HCT116 (cell line): Measurements from ENCODE around the gene CLPTM1L. TPM values are rescaled to one million over a fixed set of nuclear protein-coding genes. Genes with fewer than 3 reads are reported as not detected.

Experiments
- ATAC-seq: fragments of 200-7000 bp; cut with Tn5 transposase; 2 replicates; pipeline ENCODE4 v1.9.1; 2020; ENCODE audit warnings: mild to moderate bottlenecking, moderate library complexity
- BruUV-seq: library from RNA; stranded (reverse); fragments of 400-500 nt; replicated peaks from 2 replicates; lab custom pipeline; 2021; lab: Mats Ljungman, UMichigan
- CTCF ChIA-PET: fragments of 300-600 bp; sonication (Branson Sonifier 250); formaldehyde crosslinking; loops from one replicate; lab custom pipeline; 2021; ENCODE audit warnings: antibody characterized with exemption; lab: Charles Lee
- POLR2A ChIA-PET: fragments of 300-600, 350-600 bp; sonication (Branson Sonifier 250); formaldehyde crosslinking; loops from one replicate; lab custom pipeline; 2021; ENCODE audit warnings: antibody characterized with exemption; lab: Charles Lee
- RAD21 ChIA-PET, 2 experiments: fragments of 300-600 bp; sonication (Branson Sonifier 250); formaldehyde crosslinking; loops; one replicate each; lab custom pipeline; 2023; ENCODE audit warnings: low total read pairs in 2 of 2; ENCODE audit not compliant: uncharacterized antibody in 2 of 2, unreplicated experiment in 2 of 2, low non-redundant PET in 1 of 2; lab: Charles Lee
- DNase-seq: peaks from one replicate; pipeline ENCODE4 v3.0.0-alpha.2; 2010; ENCODE audit warnings: low read depth, low spot score
- H2AFZ ChIP-seq: fragments of 200-600 bp; shearing (Covaris generic), sonication (generic); 2 replicates; pipeline ENCODE4 v1.6.1; 2017; ENCODE audit warnings: low read depth, mixed run types, mixed read lengths, antibody characterized with exemption, low read length; ENCODE audit not compliant: poor library complexity, severe bottlenecking
- H3K27ac ChIP-seq: 2 replicates; pipeline ENCODE4 v1.5.1; 2012; ENCODE audit warnings: low read depth, low read length
- H3K27me3 ChIP-seq: fragments of 200-600 bp; sonication (generic); 2 replicates; pipeline ENCODE4 v1.6.1; 2016; ENCODE audit warnings: mixed run types, low read length, mixed read lengths; ENCODE audit not compliant: insufficient read depth
- H3K36me3 ChIP-seq, 2 experiments: fragments of 200-500 bp in 1 of 2; fragments of 200-600 bp in 1 of 2; sonication (Bioruptor generic) in 1 of 2; sonication (generic) in 1 of 2; 2 replicates each; pipeline versions ENCODE4 v1.5.1 to v1.6.1; 2014 to 2016; ENCODE audit warnings: low read length in 2 of 2, inconsistent platforms in 1 of 2, mixed read lengths in 1 of 2, mixed run types in 1 of 2; ENCODE audit not compliant: insufficient read depth in 2 of 2, control insufficient read depth in 1 of 2
- H3K4me1 ChIP-seq, 2 experiments: fragments of 200-600 bp in 1 of 2; sonication (generic) in 1 of 2; 2 replicates each; pipeline versions ENCODE4 v1.5.1 to v1.6.1; 2012 to 2017; ENCODE audit warnings: low read length in 2 of 2, inconsistent platforms in 1 of 2, mild to moderate bottlenecking in 1 of 2, mixed read lengths in 1 of 2, mixed run types in 1 of 2, moderate library complexity in 1 of 2; ENCODE audit not compliant: insufficient read depth in 2 of 2, control insufficient read depth in 1 of 2
- H3K4me2 ChIP-seq: fragments of 200-600 bp; sonication (generic); 2 replicates; pipeline ENCODE4 v1.6.1; 2017; ENCODE audit warnings: mixed run types, low read length, mixed read lengths
- H3K4me3 ChIP-seq, 2 experiments: fragments of 200-600 bp in 1 of 2; sonication (generic) in 1 of 2; replicated peaks in 1 of 2; 2 replicates each; pipeline ENCODE4 v1.5.1; 2011 to 2016; ENCODE audit warnings: low read length in 2 of 2, control low read depth in 1 of 2, low read depth in 1 of 2, mild to moderate bottlenecking in 1 of 2, mixed read lengths in 1 of 2, mixed run types in 1 of 2
- H3K79me2 ChIP-seq: fragments of 200-600 bp; sonication (generic); 2 replicates; pipeline ENCODE4 v1.6.1; 2017; ENCODE audit warnings: mild to moderate bottlenecking, mixed run types, low read length, moderate library complexity, mixed read lengths; ENCODE audit not compliant: insufficient read depth
- H3K9ac ChIP-seq: fragments of 200-600 bp; sonication (generic); 2 replicates; pipeline ENCODE4 v1.6.1; 2016; ENCODE audit warnings: low read length, mixed read lengths
- H3K9me2 ChIP-seq: fragments of 200-600 bp; sonication (generic), shearing (Covaris generic); 2 replicates; pipeline ENCODE4 v1.6.1; 2017; ENCODE audit warnings: mixed run types, mild to moderate bottlenecking, moderate library complexity; ENCODE audit not compliant: insufficient read depth
- H3K9me3 ChIP-seq, 2 experiments: fragments of 200-500 bp in 1 of 2; fragments of 200-600 bp in 1 of 2; sonication (Bioruptor generic) in 1 of 2; sonication (generic) in 1 of 2; 2 replicates each; pipeline ENCODE4 v1.6.1; 2014 to 2017; ENCODE audit warnings: low read length in 2 of 2, mixed read lengths in 2 of 2, inconsistent platforms in 1 of 2, low read depth in 1 of 2, mild to moderate bottlenecking in 1 of 2, mixed run types in 1 of 2, moderate library complexity in 1 of 2; ENCODE audit not compliant: control insufficient read depth in 1 of 2, insufficient read depth in 1 of 2
- H4K20me1 ChIP-seq: fragments of 200-600 bp; sonication (generic), shearing (Covaris generic); 2 replicates; pipeline ENCODE4 v1.6.1; 2017; ENCODE audit warnings: mixed run types, mild to moderate bottlenecking, moderate library complexity; ENCODE audit not compliant: insufficient read depth
- CEBPB ChIP-seq: IDR thresholded peaks from 2 replicates; pipeline ENCODE4 v1.6.1; 2012; ENCODE audit warnings: low read depth
- EGR1 ChIP-seq: IDR thresholded peaks from 2 replicates; pipeline ENCODE4 v1.6.1; 2012; ENCODE audit warnings: low read depth
- ELF1 ChIP-seq: IDR thresholded peaks from 2 replicates; pipeline ENCODE4 v1.6.1; 2012; ENCODE audit warnings: low read depth, borderline replicate concordance
- MAX ChIP-seq: IDR thresholded peaks from 2 replicates; pipeline ENCODE4 v1.6.1; 2012
- POLR2AphosphoS5 ChIP-seq: IDR thresholded peaks from 2 replicates; pipeline ENCODE4 v1.6.1; 2011; ENCODE audit warnings: mild to moderate bottlenecking, low read depth, low read length, moderate library complexity
- RAD21 ChIP-seq: IDR thresholded peaks from 2 replicates; pipeline ENCODE4 v1.6.1; 2012; ENCODE audit warnings: low read depth, mild to moderate bottlenecking
- REST ChIP-seq: IDR thresholded peaks from 2 replicates; pipeline ENCODE4 v1.6.1; 2012; ENCODE audit warnings: low read depth
- SIN3A ChIP-seq: IDR thresholded peaks from 2 replicates; pipeline ENCODE4 v1.6.1; 2012; ENCODE audit warnings: low read depth
- SP1 ChIP-seq: IDR thresholded peaks from 2 replicates; pipeline ENCODE4 v1.6.1; 2012; ENCODE audit warnings: low read depth
- TCF7L2 ChIP-seq: IDR thresholded peaks from 2 replicates; pipeline ENCODE4 v1.7.0; 2011; ENCODE audit warnings: borderline replicate concordance, inconsistent platforms; ENCODE audit not compliant: insufficient read depth, insufficient read length; ENCODE audit errors: extremely low read depth
- YY1 ChIP-seq: IDR thresholded peaks from 2 replicates; pipeline ENCODE4 v1.6.1; 2011; ENCODE audit warnings: low read length, low read depth, moderate library complexity, mild to moderate bottlenecking; ENCODE audit not compliant: insufficient replicate concordance; ENCODE audit errors: extremely low read depth
- ZFX ChIP-seq: fragments of 450-650 bp; IDR thresholded peaks from 2 replicates; pipeline ENCODE4 v1.6.1; 2017
- ZNF274 ChIP-seq: fragments of 200-500 bp; sonication (Bioruptor generic); IDR thresholded peaks from 2 replicates; pipeline ENCODE4 v1.6.1; 2014; ENCODE audit warnings: mild to moderate bottlenecking, low read depth, low read length, inconsistent platforms
- intact Hi-C: fragments of 100-400 bp; cut with micrococcal nuclease; formaldehyde crosslinking; loops from 2 replicates; pipeline ENCODE4 v1.10.0; 2022
- total RNA-seq: library from RNA; stranded (reverse); gene quantifications from one replicate; pipeline ENCODE4 v1.2.1, GENCODE V29; 2021; ENCODE audit not compliant: unreplicated experiment
- TF ChIP-seq, protein P1 (sequence below): IDR thresholded peaks from 2 replicates; pipeline ENCODE4 v1.6.1; 2011; ENCODE audit warnings: mild to moderate bottlenecking, low read length, moderate library complexity; ENCODE audit not compliant: insufficient replicate concordance; ENCODE audit errors: extremely low read depth
- TF ChIP-seq, protein P2 (sequence below): IDR thresholded peaks from 2 replicates; pipeline ENCODE4 v1.6.1; 2012
- TF ChIP-seq, protein P3 (sequence below), 3 experiments: fragments of 200-600 bp in 1 of 3; sonication (generic) in 1 of 3; IDR thresholded peaks in 2 of 3; conservative IDR thresholded peaks in 1 of 3; 2 replicates each; pipeline ENCODE4 v1.5.1; 2012 to 2017; ENCODE audit warnings: low read depth in 2 of 3, low read length in 2 of 3, antibody characterized with exemption in 1 of 3, borderline replicate concordance in 1 of 3, control low read depth in 1 of 3, mild to moderate bottlenecking in 1 of 3, mixed read lengths in 1 of 3, mixed run types in 1 of 3, moderate library complexity in 1 of 3; ENCODE audit not compliant: insufficient read depth in 1 of 3

CLPTM1L gene
- total RNA-seq, 1 experiment from 2014 or later: 98.4 TPM

- H3K27me3 ChIP-seq: no peaks in the 10 kb centered on the region
- H3K36me3 ChIP-seq: peaks cover 21 to 22% of the 10 kb centered on the region in 2 experiments
- ChIA-PET CTCF (no interaction called here), POLR2A (no interaction called here), RAD21 (no interaction called here)
- DNase-seq (no peak), ATAC-seq (peak; percentile 50)
- H3K9me3 ChIP-seq: no peaks in the 10 kb centered on the region
- TF ChIP-seq REST: no peak
- TF ChIP-seq TCF7L2: no peak
- no peak for TF ChIP-seq ZNF274
- no peak for TF ChIP-seq SIN3A
- TF ChIP-seq SP1: no peak
- no peak for TF ChIP-seq RAD21
- no peak for TF ChIP-seq MAX
- TF ChIP-seq CEBPB: no peak
- TF ChIP-seq, protein P1, sequence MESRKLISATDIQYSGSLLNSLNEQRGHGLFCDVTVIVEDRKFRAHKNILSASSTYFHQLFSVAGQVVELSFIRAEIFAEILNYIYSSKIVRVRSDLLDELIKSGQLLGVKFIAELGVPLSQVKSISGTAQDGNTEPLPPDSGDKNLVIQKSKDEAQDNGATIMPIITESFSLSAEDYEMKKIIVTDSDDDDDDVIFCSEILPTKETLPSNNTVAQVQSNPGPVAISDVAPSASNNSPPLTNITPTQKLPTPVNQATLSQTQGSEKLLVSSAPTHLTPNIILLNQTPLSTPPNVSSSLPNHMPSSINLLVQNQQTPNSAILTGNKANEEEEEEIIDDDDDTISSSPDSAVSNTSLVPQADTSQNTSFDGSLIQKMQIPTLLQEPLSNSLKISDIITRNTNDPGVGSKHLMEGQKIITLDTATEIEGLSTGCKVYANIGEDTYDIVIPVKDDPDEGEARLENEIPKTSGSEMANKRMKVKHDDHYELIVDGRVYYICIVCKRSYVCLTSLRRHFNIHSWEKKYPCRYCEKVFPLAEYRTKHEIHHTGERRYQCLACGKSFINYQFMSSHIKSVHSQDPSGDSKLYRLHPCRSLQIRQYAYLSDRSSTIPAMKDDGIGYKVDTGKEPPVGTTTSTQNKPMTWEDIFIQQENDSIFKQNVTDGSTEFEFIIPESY: no peak
- no peak for TF ChIP-seq YY1
- no peak for TF ChIP-seq ELF1
- TF ChIP-seq, protein P2, sequence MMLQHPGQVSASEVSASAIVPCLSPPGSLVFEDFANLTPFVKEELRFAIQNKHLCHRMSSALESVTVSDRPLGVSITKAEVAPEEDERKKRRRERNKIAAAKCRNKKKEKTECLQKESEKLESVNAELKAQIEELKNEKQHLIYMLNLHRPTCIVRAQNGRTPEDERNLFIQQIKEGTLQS: no peak
- no peak for TF ChIP-seq EGR1
- TF ChIP-seq POLR2AphosphoS5: no peak
- TF ChIP-seq, protein P3, sequence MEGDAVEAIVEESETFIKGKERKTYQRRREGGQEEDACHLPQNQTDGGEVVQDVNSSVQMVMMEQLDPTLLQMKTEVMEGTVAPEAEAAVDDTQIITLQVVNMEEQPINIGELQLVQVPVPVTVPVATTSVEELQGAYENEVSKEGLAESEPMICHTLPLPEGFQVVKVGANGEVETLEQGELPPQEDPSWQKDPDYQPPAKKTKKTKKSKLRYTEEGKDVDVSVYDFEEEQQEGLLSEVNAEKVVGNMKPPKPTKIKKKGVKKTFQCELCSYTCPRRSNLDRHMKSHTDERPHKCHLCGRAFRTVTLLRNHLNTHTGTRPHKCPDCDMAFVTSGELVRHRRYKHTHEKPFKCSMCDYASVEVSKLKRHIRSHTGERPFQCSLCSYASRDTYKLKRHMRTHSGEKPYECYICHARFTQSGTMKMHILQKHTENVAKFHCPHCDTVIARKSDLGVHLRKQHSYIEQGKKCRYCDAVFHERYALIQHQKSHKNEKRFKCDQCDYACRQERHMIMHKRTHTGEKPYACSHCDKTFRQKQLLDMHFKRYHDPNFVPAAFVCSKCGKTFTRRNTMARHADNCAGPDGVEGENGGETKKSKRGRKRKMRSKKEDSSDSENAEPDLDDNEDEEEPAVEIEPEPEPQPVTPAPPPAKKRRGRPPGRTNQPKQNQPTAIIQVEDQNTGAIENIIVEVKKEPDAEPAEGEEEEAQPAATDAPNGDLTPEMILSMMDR (IDR thresholded peaks at IDR 0.05 in 2 of 3, conservative IDR thresholded peaks at IDR 0.05 in 1 of 3; ENCODE audit: borderline replicate concordance in 1 of 3, insufficient read depth in 1 of 3, low read depth in 2 of 3, low read length in 2 of 3): no peak
- TF ChIP-seq ZFX: no peak
- peak overlapping the region; percentile 75 to 97 for H3K4me3 ChIP-seq
- H4K20me1 ChIP-seq: no peaks in the 10 kb centered on the region
- peak overlapping the region; percentile 79 for H3K9ac ChIP-seq
- intact Hi-C loops: loop anchor here (10.0 kb wide), 1 partner anchor 251 kb away; no protein-coding TSS in a partner anchor
- TSS peak; percentile 68 for BruUV-seq
- H3K27ac ChIP-seq: peak overlapping the region; percentile 65; the same call in 1 of the 2 replicates
- H3K4me1 ChIP-seq: peaks cover 13 to 22% of the 10 kb centered on the region in 2 experiments; a peak in 3 of 4 replicates
- H3K79me2 ChIP-seq: peaks cover 58% of the 10 kb centered on the region
- no peak overlapping the region for H2AFZ ChIP-seq
- peak overlapping the region; percentile 97 for H3K4me2 ChIP-seq
- no peaks in the 10 kb centered on the region for H3K9me2 ChIP-seq
These were observed 683 bp downstream of the CLPTM1L start for GRCh38 chr5:1343931-1344901.
